ENCODE results near the gene FRK.

GRCh38 chr6:116010386-116010785, 50.3 kb downstream of the FRK start:
- no peak for TF ChIP-seq EZH2 (IDR thresholded peaks at IDR 0.05; ENCODE audit: low read length)
- no peak for TF ChIP-seq CTCF (optimal IDR thresholded peaks at IDR 0.05 in 1 of 3, IDR thresholded peaks at IDR 0.05 in 1 of 3, conservative IDR thresholded peaks at IDR 0.05 in 1 of 3; ENCODE audit: extremely low read depth in 1 of 3, insufficient read depth in 2 of 3, low read length in 3 of 3)

Data from keratinocyte (primary cell).